GM18519 (cell line): ENCODE measurements around the gene PPFIBP1.
"Not testable (repeated sequence)": the region's sequence is repeated elsewhere in the genome, so short reads cannot be mapped to it uniquely, and the experiment has no call there.

Source experiments
- ATAC-seq: cut with Tn5 transposase; IDR thresholded peaks from one replicate; pipeline ENCODE4 v1.9.1; 2021; ENCODE audit warnings: mild to moderate bottlenecking, moderate library complexity; ENCODE audit not compliant: unreplicated experiment, low FRiP score

PPFIBP1 gene

GRCh38 chr12:27561535-27562350, 37.7 kb downstream of the PPFIBP1 start:
- no peak for ATAC-seq

- no peak for ATAC-seq
Observed at GRCh38 chr12:27564612-27565213, 40.7 kb downstream of the PPFIBP1 start.

- ATAC-seq: no peak
Observed at GRCh38 chr12:27566159-27566558, 42.2 kb downstream of the PPFIBP1 start.

- ATAC-seq: no peak
Observed at GRCh38 chr12:27566626-27567025, 42.6 kb downstream of the PPFIBP1 start.

- ATAC-seq: no peak
Observed at GRCh38 chr12:27571463-27571862, 47.5 kb downstream of the PPFIBP1 start.

- no peak for ATAC-seq
Observed at GRCh38 chr12:27572486-27573255, 48.7 kb downstream of the PPFIBP1 start.

GRCh38 chr12:27573972-27574371, 50.0 kb downstream of the PPFIBP1 start:
- ATAC-seq: no peak

- no peak for ATAC-seq
Observed at GRCh38 chr12:27575090-27575761, 51.2 kb downstream of the PPFIBP1 start.

- no peak for ATAC-seq
Observed at GRCh38 chr12:27575762-27576118, 51.7 kb downstream of the PPFIBP1 start.

- ATAC-seq: no peak
Observed at GRCh38 chr12:27576667-27577347, 52.8 kb downstream of the PPFIBP1 start.

- ATAC-seq: no peak
Observed at GRCh38 chr12:27577688-27578087, 53.7 kb downstream of the PPFIBP1 start.

GRCh38 chr12:27578689-27579372, 54.8 kb downstream of the PPFIBP1 start:
- ATAC-seq: peak; percentile 34

- ATAC-seq: no peak
Observed at GRCh38 chr12:27580561-27581330, 56.7 kb downstream of the PPFIBP1 start.

GRCh38 chr12:27581331-27581671, 57.3 kb downstream of the PPFIBP1 start:
- not testable (repeated sequence) for ATAC-seq

GRCh38 chr12:27581833-27582232, 57.8 kb downstream of the PPFIBP1 start:
- ATAC-seq: not testable (repeated sequence)

- ATAC-seq: not testable (repeated sequence)
Observed at GRCh38 chr12:27582445-27582844, 58.4 kb downstream of the PPFIBP1 start.

GRCh38 chr12:27583057-27583797, 59.2 kb downstream of the PPFIBP1 start:
- no peak for ATAC-seq

GRCh38 chr12:27583981-27584380, 60.0 kb downstream of the PPFIBP1 start:
- no peak for ATAC-seq
